ENCODE data around the gene MALAT1. TPM values are rescaled to one million over a fixed set of nuclear protein-coding genes. Genes with fewer than 3 reads are reported as not detected.

MALAT1 gene
- total and polyA plus RNA-seq, 2 of the 8 experiments (the other 6 are each of a cell fraction or from before 2014, with no cell fraction given) = 115 to 984 TPM

DNA sequence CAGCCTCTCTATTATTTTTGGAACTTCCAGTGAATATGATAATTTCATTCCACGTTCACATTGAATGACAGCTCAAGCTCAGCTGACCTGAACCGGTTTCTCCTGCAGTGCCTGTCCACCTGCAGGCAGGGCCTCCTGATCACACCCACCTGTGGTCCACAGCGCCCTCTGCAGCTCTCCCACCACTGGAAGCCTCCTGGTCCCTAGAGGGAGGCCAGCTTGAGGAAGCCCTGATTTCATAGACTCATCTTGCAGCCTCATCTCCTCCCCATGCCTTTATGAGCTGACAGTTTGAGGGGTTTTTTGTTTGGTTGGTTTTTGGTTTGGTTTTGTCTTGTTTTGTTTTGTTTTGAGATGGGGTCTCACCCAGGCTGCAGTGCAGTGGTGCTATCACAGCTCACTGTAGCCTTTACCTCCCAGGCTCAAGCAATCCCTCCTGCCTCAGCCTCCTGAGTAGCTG, 29.9 kb upstream of the MALAT1 start (continued):
- TF ChIP-seq CHD7 (IDR thresholded peaks at IDR 0.05; ENCODE audit: insufficient replicate concordance, low read length) (no peak), JUND (IDR thresholded peaks at IDR 0.05; ENCODE audit: low read length) (no peak), TCF12 (IDR thresholded peaks at IDR 0.05; ENCODE audit: low read depth, low read length) (peak; percentile 90), SRF (IDR thresholded peaks at IDR 0.05; ENCODE audit: low read depth, low read length) (no peak), FOSL1 (IDR thresholded peaks at IDR 0.05; ENCODE audit: insufficient read depth, low read depth, low read length) (no peak), BCL11A (IDR thresholded peaks at IDR 0.05; ENCODE audit: low read depth in 2 of 2, low read length in 2 of 2) (no peak), RXRA (IDR thresholded peaks at IDR 0.05; ENCODE audit: insufficient read depth, low read depth, low read length) (no peak), RAD21 (IDR thresholded peaks at IDR 0.05 in 1 of 2, conservative IDR thresholded peaks at IDR 0.05 in 1 of 2; ENCODE audit: low read depth in 2 of 2, low read length in 2 of 2) (peak; percentile 94 to 98), SAP30 (IDR thresholded peaks at IDR 0.05; ENCODE audit: insufficient read depth, insufficient replicate concordance, low read length) (no peak), CEBPB (IDR thresholded peaks at IDR 0.05; ENCODE audit: low read depth, low read length) (no peak), SP4 (IDR thresholded peaks at IDR 0.05; ENCODE audit: low read length) (no peak)
